C4-2B (cell line): ENCODE results near the gene NFIA.

Experiments
- CTCF ChIP-seq: fragments of 450-650 bp; conservative IDR thresholded peaks from 2 replicates; pipeline ENCODE4 v1.5.1; 2017; ENCODE audit warnings: mild to moderate bottlenecking
- ZFX ChIP-seq: fragments of 450-650 bp; IDR thresholded peaks from 2 replicates; pipeline ENCODE4 v1.6.1; 2017

GRCh38 chr1:61231795-61232194 is 149.4 kb downstream of the NFIA start:
- TF ChIP-seq CTCF (no peak), ZFX (no peak)
